HL-60/S4 (cell line): Measurements from ENCODE around the gene IGLON5.

Experiments used
- in situ Hi-C: fragments of 300-500 bp; cut with MboI; formaldehyde crosslinking; loops from 2 replicates; pipeline ENCODE4 v1.14.3; 2022; ENCODE audit warnings: low sequenced_read_pairs

Gene IGLON5

DNA sequence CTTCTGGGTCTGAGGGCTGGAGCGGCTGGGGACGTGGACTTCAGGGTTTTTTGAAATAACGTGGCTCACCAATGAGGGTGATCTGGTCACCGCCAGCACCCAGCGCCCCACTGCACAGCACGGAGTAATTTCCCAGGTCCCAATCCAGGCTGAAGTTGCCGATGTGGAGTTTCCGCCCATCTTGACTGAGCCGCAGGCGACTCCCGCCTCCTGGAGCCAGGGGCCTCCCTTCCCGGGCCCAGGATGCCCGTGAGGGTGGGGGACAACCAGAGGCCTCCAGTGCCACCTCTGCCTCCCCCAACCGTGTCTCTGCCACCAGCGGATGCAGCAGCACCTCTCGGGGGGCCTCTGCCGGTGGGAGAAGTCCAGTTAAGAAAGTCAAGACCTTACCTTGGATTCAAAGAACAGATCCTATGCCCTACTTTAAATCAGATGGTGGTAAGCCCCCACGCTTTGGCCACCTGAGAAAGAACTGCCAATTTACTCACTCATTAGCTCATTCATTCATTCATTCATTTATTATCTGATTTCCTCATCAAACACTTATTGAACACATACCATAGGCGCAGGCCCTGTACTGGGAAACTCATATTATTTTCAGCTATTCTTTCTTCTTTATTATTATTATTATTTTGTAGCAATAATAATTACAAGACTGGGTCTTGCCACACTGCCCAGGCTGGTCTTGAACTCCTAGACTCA, 26.6 kb downstream of the IGLON5 start:
- in situ Hi-C loops = loop anchor here (10.0 kb wide), 1 partner anchor 317 kb away; no protein-coding TSS in a partner anchor

DNA sequence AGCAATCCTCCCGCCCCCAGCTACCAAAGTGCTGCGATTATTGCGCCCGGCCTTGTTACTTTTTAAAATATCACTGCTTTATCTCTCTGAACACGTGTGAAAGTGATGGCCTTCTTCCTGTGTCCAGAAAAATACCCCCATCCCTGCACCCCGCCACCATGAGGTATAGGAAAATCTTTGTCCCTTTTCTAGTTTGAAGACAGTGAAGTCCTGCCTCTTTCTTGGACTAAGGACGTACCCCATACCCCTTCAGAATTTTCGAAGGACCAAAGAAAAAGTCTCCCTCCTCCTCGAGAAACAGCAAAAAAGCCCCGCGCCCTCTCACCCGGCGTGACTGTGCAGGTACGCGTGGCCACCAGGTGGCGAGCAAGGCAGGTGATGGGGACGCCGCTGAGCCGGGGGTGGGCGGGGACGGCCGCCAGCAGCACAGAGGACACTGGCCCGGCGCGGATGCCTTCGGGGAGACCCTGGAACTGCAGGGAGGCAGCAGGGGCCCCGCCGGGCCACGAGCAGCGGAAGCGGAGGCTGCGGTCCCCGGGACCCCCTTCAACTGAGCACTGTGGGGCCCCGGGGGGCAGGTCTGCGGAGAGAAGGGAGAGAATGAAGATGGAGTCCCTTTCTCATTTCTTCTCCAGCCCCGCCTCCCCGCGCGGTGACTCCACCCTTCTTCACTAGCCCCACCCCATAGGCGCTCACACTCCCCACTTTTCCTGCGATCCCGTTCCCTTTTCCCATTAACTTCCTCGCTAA, 27.3 kb downstream of the IGLON5 start:
- in situ Hi-C loops = loop anchor here (10.0 kb wide), 1 partner anchor 316 kb away; no protein-coding TSS in a partner anchor

DNA sequence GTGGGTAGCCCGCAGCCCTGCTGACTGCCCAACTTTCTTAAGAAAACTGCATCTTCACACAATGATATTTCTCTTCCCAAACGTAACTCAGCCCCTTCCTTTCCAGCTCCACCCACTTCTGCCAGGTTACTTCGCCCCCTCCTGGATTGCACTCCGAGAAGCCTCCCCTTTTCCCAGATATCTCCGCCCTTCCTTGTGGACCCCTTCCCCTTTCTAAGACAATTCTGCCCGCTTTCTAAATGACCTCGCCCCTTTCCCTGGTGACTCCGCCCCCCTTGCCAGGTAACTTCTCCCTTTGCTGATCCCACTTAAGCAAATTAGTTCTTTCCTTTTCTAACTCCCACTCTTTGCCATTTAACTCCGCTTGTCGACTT, 27.9 kb downstream of the IGLON5 start:
- in situ Hi-C loops = loop anchor here (10.0 kb wide), 1 partner anchor 316 kb away; no protein-coding TSS in a partner anchor

DNA sequence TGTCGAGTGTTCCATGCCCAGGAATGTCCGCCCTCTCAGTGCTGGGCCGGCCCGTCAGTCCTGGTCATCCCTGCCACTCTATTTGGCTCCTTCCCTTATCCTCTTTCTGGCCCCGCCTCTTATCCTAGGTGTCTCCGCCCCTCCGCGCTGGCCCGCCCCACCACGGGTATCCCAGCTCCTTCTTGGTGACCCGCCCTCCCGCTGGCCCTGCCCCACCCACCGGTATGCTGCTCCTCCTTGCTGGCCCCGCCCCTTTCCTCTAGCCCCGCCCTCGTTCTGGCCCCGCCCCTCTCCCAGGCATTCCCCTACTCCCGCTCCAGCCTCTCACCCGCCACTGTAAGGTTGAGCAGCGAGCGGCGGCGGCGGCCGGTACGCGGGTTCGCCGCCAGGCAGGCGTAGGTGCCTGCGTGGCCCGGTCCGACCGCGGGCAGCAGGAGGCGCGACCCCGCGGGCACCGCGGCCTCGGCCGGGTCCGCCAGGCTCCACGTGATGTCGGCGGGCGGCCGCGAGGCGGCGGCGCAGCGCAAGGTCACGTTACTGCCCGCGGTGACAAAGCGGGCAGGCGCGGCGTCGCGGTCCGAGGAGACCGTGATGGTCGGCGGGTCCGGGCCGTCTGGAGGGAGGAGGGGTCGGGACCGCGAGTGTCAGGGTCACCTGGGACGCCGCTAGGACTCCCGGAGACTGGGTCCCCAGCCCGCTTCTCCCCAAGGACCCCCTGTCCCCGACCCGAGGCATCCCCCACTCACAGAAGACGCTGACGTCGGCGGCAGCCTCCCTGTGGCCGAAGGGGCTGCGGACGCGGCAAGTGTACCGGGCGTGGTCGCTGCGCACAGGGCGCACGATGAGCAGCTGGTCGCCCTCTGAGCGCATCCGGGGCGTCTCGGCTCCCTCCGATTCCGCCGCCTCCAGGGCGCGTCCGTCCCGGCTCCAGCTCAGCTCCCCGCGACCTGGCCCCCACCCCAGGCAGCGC, 28.5 kb downstream of the IGLON5 start:
- in situ Hi-C loops = loop anchor here (10.0 kb wide), 1 partner anchor 315 kb away; no protein-coding TSS in a partner anchor

DNA sequence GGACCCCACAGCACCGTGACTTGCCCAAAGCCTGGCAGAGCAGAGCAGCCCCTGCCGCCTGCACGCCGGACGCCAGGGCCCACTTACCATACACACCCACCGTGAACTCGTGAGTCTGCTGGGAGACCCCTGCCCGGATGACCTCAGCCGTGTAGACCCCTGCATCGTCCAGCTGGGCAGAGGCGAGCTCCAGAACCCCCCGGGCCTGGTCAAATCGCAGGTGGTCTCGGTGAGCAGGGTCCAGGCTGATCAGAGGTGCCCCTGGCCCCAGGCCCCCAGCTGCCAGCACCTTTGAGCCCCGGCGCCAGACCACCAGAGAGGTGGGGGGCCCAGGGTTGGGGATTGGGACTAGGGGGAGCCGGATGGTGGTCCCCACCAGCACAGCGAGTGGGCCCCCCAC, 29.6 kb downstream of the IGLON5 start:
- in situ Hi-C loops = no loop called here

DNA sequence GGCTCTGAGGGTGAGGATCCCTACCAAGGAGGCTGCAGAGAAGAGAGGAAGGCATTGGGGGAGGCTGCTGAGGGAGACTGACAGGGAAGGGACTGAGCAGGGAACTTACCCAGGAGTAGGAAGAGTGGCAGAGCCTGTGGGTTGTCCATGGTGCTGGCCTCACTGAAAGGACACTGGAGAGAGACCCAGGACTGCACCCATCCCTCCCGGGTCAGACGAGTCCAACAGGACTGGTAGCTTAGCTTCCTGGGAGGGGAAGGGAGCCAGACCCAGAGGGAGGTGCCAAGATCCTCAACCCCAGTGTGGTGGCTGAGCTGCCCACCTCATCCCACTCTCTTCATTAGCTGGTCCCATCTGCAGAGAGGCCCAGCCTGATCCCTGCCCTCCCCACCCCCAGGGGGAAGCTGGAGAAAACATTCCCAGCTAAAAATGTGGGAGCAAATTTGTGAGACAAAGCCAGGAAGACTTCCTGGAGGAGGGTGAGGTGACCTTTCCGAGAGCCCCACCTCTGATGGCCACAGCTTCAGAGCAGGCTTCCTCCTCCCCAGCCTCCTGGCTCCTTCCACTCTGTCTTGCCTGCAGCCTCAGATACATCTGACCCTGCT, 30.6 kb downstream of the IGLON5 start, which contains the start of gene VSIG10L:
TSS of gene VSIG10L (minus strand) at position 164 of the 605 bp plus-strand sequence. CDS start at position 149, 15 bp downstream.
- in situ Hi-C loops = no loop called here

DNA sequence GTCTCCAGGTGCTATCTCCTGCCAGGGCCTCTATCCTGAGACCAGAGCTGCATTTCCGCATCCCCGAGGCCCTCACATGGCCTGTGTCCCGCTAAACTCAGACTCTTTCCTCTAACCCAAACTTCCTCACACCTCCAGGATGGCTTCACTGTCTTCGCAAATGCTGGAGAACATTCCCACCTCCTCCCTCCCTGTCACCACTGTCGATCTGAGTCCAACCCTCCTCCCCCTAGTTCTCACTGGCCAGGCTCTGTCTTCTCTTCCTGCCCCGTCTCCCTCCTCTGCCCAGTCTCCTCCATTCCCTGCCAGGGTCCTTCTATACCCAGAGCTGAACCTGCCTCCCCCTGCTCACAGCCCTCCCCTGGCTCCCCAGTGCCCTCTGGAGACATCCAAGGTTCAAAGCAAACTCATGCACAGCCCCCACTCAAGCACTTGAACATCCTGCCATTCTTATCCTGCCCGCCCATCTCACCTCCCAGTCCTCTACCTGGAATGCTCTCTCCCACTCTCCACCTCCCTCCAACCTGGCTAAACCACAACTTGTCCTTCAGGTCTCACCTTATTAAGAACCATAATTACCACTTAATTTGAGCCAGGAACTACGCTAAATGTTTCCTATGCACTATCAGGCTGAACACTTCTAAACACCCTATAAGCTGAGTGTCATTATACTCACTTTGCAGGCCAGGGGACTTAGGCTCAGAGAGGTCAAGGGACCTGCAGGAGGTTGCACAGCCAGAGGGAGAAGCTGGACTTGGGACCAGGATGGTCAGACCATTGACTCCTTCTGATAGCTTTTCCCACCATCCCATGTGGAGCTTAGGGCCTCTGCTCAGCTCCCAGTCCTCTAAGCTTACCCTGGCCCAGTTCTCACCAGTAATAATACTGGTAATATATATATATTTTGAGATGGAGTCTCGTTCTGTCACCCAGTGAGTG, 31.5 kb downstream of the IGLON5 start:
- in situ Hi-C loops = no loop called here

DNA sequence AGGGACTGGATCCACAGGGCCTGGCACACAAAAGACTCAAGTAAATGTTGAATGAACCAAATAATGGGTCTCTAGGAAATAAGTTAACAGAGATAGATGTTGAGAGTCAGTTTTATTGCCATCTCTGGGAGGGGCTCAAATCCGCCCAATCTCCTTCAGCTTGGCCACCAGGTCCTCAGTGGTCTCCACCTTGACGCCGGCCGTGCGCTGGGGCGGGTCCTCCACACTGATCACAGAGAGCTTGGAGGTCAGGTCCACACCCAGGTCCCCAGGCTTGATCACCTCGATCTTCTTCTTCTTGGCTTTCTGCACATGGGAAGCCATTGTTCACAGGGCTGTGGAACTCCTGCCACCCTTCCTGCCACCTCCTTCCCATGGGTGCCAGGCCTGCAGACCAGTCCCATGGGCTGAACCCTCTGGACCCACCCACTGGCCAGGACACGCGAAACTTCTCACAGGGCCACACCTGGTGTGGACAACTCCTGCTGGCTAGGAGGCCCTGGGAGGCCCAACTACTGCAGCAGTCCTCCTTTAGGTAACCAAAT, 33.7 kb downstream of the IGLON5 start:
- in situ Hi-C loops = no loop called here

DNA sequence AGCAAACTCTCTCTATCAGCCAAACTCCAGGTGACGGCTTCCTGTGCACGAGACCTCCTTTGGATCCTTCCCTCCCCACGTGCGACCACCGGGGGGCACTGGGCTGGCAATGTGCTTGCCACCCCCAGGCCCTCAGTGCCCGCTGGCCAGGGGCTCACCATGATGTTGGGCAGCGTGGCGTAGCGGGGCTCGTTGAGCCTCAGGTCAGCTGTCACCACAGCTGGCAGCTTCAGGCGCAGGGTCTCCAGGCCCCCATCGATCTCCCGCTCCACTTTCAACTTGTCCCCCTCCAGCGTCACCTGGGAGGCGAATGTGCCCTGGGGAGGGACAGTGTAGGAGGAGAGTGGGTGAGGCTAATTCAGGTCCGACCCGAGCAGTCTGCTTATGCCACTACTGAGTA, 35.3 kb downstream of the IGLON5 start:
- in situ Hi-C loops = no loop called here

DNA sequence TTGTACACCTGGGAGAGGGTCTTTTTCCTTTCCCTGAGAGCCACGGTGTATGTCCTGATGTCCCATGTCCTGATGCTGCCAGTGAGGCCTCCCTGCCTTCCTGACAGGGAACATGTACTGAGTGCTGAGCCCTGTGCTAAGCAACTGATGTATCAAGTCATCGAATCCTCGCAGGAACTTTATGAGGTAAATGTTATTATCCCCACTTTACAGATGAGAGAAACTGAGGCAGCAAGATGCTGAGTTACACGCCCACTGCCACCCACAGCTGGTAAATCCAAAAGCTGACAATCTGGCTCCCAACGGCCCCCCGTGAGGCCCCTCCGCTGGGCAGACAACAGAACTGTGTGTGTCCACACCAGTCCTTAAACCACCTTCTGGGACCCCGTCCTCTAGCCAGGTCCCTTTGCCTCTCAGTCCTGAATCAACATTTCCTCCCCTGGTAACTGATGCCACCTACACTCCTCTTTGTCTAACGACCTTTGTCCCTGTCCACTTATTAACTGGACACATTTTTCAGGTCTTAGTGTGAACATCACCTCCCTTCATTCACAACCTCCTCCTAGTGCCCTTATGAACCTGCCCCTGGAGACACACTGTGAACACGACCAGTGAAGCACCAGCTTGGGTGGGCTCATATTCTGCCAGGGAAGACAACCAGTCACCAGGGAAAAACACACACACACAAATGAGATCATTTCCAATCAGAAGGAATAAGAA, 35.9 kb downstream of the IGLON5 start:
- in situ Hi-C loops = no loop called here

DNA sequence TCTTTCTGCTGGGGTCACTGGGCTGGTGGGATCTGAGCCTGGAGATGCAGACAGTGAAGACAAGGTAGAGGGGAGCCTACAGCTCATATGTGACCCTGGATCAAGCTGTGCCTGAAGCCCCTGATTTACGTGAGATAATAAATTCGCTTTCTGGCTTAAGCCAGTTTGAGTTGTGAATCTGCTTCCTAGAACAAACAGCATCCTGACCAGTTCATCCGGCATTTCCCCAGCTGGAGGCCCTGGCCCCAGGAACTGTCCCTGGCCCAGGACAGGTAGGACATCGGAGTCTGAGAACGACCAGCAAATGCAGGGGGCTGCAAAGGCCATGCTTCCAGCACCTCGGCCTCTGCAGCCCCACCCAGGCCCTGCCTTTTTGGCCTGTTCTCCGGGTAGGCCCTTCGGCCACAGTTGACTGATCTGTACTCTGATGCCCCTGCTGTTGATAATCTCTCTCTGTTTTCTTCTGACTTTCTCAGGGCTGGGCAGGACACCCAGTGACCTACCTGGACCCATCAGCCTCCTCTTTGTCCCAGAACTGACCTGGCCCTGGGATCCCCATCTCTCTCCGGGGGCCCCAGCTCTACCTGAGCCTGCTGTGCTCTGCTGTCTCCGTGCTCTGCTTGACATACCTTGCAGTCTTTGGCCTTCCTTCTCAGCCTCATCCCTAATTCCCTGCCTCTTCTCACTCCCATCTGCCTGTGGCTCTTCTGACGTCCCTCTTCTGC, 40.0 kb downstream of the IGLON5 start:
- in situ Hi-C loops = no loop called here

DNA sequence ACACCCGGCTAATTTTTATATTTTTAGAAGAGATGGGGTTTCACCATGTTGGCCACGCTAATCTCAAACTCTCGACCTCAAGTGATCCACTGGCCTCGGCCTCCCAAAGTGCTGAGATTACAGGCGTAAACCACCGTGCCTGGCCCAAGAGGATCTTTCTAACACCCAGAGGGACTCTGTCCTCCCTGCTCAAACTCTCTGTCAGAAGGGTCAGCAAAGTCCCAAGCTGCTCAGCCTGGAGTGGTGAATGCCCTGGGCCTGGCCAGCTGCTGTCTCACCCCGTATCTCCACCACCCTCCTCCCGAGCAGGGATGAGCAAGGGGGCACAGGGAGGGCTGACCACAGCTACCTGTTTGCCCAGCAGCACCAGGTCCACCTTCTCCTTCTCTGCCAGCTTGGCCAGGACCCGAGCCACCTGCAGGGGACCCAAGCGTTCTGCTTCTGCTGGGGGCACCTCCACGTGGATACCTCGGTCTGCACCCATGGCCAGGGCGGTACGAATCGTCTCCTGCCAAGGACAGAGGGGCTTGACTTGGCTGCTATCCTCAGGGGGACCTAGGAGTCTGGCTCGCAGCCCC, 41.4 kb downstream of the IGLON5 start:
- in situ Hi-C loops = no loop called here

DNA sequence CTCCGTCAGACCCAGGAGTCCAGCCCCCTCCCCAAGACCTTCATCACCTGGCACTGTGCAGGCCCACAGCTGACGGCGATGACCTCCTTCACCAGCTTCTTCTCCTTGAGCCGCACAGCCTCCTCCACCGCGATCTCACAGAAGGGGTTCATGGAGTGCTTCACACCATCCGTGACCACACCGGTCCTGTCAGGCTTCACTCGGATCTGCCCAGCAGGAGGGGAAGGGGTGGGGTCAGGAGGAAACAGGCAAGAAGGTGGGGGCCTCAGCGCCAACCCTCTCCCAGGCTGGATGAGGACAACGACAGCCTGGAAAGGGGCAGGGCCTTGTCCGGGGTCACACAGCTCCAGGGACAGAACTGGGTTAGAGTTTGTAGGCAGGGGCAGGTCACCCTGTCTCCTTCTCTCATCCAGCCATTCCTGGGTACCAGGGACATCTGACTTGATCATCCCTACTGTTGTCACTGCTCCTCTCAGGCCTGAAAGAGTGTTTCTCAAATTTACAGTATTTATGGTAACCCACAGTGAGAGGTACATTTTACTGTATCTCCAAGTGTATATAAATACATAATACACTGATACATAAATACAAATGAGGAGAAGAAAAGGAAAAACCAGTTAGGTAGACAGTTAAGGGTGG, 42.8 kb downstream of the IGLON5 start:
- in situ Hi-C loops = no loop called here

DNA sequence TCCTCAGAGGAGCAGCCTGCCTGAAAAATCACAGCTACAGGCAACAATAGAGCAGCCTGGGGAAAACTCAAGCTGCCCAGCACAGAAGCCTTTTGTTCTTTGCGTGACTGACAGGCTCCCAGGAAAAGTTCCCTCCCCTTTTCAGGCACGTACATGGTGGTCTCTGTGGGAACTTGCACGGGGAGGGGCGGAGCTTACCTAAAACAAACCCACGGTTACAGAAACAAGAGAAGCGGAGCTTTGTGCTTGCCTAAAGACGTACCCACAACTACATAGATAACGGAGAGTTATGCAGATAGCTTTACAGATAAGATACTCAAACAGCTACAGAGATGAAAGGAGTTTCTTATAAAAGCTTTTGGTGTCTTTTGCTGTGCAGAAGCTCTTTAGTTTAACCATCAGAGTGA, 43.3 kb downstream of the IGLON5 start:
- in situ Hi-C loops = no loop called here

DNA sequence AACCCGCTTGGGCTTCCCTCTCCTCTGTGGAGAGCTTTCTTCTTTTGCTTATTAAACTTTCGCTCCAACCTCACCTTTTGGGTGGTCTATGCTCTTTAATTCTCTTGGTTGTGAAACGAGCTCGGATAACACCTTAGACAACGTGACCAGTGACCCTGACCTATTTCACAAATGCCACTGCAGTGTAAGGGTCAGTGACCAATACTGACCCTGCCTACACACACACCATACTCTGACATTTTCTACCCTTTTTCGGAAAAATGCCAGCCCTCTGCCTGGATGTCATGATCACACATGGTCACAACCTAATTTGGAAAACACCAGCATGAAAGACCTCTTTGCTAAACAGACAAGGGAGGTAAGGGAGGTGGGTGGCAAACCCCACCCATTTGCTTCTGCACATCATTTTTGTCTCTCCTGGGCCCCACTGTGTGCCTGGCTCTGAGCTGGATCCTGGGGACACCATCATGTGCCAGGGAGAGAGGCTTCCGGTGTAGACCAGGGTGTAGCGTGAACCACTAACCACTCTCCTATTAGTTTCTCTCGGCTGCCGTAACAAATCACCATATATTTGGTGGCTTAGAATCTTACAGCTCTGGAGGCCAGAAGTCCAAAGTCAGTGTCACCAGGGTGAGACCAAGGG, 44.8 kb downstream of the IGLON5 start:
- in situ Hi-C loops = no loop called here

DNA sequence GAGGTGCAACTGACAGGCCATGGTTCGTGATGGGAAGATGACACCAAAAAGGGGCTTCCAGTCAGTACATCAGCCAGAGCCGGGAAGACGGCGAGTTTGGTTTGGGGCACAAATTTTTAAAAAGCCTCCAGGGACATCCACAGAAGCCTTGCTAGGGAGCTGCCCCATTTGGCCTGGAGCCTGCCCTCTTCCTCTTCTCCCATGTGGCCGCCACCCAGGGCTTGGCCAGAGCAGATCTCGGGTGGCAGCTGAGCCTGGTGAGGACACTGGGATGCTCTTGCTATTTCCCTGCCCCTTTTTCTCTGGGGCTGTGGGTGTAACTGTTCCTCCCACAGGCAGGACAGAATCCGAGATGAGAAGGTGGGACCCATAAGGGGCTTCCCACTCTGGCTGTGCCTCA, 46.5 kb downstream of the IGLON5 start:
- in situ Hi-C loops = no loop called here

DNA sequence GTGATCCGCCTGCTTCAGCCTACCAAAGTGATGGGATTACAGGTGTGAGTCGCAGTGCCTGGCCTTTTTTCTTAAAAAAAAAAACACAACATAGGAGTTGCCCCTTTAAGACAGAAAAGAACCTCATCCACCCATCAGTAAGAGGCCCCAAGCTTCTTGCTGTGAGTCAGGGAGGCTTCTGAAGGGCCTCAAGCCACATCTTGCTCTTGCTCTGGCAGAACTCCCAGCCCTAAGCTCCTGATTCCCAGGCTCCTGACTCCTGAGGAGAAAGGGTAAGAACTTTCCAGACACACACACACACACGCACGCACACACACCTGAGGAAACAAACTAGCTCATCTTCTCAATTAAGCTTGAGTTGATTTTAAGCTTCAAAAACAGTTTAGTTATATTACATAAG, 47.9 kb downstream of the IGLON5 start:
- in situ Hi-C loops = no loop called here
